GM12873 (cell line): Measurements from ENCODE around the gene PLCB4.

Experiments used
- CTCF ChIP-seq: IDR thresholded peaks from 2 replicates; pipeline ENCODE4 v1.5.1; 2012; ENCODE audit warnings: low read depth, mild to moderate bottlenecking, moderate library complexity, low read length, control low read depth; ENCODE audit not compliant: insufficient read depth; ENCODE audit errors: missing control alignments

Gene PLCB4

GRCh38 chr20:9285617-9286016 is 216.7 kb downstream of the PLCB4 start:
- TF ChIP-seq CTCF, result no peak

- TF ChIP-seq CTCF, result no peak
Measured at GRCh38 chr20:9286501-9287461, 217.9 kb downstream of the PLCB4 start.

- TF ChIP-seq CTCF, result no peak
Measured at GRCh38 chr20:9287826-9288225, 218.9 kb downstream of the PLCB4 start.

- no peak for TF ChIP-seq CTCF
Measured at GRCh38 chr20:9290331-9290730, 221.4 kb downstream of the PLCB4 start.

- no peak for TF ChIP-seq CTCF
Measured at GRCh38 chr20:9293145-9293544, 224.3 kb downstream of the PLCB4 start.

GRCh38 chr20:9294041-9294440 is 225.2 kb downstream of the PLCB4 start:
- TF ChIP-seq CTCF, result no peak

- no peak for TF ChIP-seq CTCF
Measured at GRCh38 chr20:9298906-9299305, 230.0 kb downstream of the PLCB4 start.
